ENCODE results near the gene ARR3. TPM values are rescaled to one million over a fixed set of nuclear protein-coding genes. Genes with fewer than 3 reads are reported as not detected.
A peak's percentile ranks its signal among the peaks of the same experiment; 100 is the strongest.
"Not testable (repeated sequence)": the region's sequence is repeated elsewhere in the genome, so short reads cannot be mapped to it uniquely, and the experiment has no call there.

ARR3 gene
- total RNA-seq, 1 donor from 2014 or later = not detected

DNA sequence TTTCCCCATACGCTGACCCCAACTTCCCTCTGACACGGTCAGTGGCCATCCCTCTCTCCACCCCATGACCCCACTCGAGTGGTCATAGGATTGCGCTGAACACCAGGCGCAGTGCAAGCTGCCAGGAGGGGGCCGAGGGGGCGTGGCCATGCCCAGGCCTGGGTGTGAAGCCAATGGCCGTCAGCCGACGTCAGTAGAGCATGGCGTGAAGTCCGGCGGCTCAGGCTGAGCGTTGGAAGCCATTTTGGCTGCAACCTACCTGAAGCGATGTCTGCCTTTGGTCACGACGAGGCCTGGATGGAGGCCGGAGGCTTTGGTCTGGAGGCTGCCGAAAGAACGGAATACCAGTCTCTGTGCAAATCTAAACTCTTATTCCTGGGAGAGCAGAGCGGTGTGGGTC lies 13.8 kb downstream of the ARR3 start, which contains the start of gene RAB41:
Gene RAB41 (plus strand): TSS at position 222 of the 400 bp plus-strand sequence. CDS start 46 bp downstream, at position 268.
- ATAC-seq = no peak

- peak; percentile 55 for ATAC-seq
Observed at GRCh38 chrX:70289168-70289792, 21.1 kb downstream of the ARR3 start.

GRCh38 chrX:70289793-70290770 lies 21.9 kb downstream of the ARR3 start, which contains the start of the genes KIF4A and PDZD11:
Gene KIF4A (plus strand): TSS chrX:70290104. CDS start chrX:70290459, 355 bp downstream.
Gene PDZD11 (minus strand): TSS chrX:70289927. CDS start chrX:70289341, 586 bp downstream.
- ATAC-seq = peak; percentile 99

DNA sequence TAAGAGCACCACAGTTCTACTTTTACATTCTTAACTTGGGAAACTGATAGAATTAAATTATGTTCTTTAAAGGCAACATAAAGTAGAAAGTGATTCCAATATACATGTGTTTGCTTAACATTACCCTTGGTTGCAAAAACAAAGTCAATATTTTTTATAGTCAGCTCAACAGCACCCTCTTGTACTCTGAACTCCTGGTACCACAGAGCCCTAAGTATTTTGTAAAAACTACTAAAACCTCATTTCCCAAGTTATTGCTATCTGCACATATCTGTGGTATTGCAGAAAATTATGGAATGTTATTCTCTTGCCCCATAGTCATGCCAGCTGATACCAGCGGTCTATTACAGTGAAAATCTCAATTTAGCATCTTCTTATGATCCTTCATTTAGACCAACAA lies 24.7 kb downstream of the ARR3 start:
- ATAC-seq = no peak

DNA sequence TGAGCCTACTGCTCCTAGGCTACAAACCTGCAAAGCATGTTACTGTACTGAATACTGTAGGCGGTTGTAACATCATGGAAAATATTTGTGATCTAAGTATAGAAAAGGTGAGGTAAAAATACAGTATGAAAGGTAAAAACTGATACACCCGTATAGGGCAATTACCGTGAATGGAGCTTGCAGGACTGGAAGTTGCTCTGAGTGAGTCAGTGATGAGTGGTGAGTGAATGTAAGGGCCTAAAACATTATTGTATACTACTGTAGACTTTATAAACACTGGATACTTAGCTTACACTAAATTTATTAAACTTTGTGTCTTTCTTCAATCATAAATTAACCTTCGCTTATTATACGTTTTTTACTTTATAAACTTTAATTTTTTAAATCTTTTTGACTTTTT lies 25.5 kb downstream of the ARR3 start:
- ATAC-seq = no peak

DNA sequence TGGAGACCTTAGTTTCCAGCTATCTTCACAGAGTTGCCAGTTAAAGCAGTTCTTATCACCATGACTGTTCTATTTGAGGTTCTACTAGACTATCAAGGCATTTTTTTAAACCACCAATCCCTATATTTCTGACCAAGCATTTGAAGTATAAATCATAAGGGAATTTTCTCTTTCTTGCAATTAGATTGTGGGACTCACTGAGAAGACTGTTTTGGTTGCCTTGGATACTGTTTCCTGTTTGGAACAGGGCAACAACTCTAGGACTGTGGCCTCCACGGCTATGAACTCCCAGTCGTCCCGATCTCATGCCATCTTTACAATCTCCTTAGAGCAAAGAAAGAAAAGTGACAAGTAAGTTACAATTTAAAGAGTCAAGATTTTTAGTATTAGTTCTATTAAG lies 33.6 kb downstream of the ARR3 start:
- ATAC-seq = no peak

- no peak for ATAC-seq
Observed at GRCh38 chrX:70313503-70313902, 45.4 kb downstream of the ARR3 start.

GRCh38 chrX:70322784-70323183 lies 54.6 kb downstream of the ARR3 start:
- no peak for ATAC-seq

GRCh38 chrX:70323628-70324027 lies 55.5 kb downstream of the ARR3 start:
- not testable (repeated sequence) for ATAC-seq

- no peak for ATAC-seq
Observed at GRCh38 chrX:70324326-70324725, 56.2 kb downstream of the ARR3 start.

- ATAC-seq = no peak
Observed at GRCh38 chrX:70331161-70331560, 63.0 kb downstream of the ARR3 start.

Other genes starting within 250 kb of the ARR3 start
- not detected for gene AWAT2, start 218.4 kb upstream of the ARR3 start, total RNA-seq
- not detected for gene OTUD6A, start 205.9 kb upstream of the ARR3 start, total RNA-seq
- 36.5 TPM for gene IGBP1, start 134.9 kb upstream of the ARR3 start, total RNA-seq
- gene DGAT2L6, start 90.9 kb upstream of the ARR3 start, total RNA-seq = not detected
- gene AWAT1, start 33.7 kb upstream of the ARR3 start, total RNA-seq = not detected
- 0.20 TPM for gene P2RY4, start 8.1 kb upstream of the ARR3 start, total RNA-seq
- not detected for gene RAB41, start 13.8 kb downstream of the ARR3 start, total RNA-seq
- gene PDZD11, start 21.6 kb downstream of the ARR3 start, total RNA-seq = 44.7 TPM
- 9.4 TPM for gene KIF4A, start 21.8 kb downstream of the ARR3 start, total RNA-seq
- gene GDPD2, start 155.0 kb downstream of the ARR3 start, total RNA-seq = 0.96 TPM
- 36.4 TPM for gene DLG3, start 176.5 kb downstream of the ARR3 start, total RNA-seq